GM23338 (cell line): ENCODE data around the gene TAS2R9.

Experiments used
- CREB1 ChIP-seq: fragments of 250-450 bp; sonication (Bioruptor Pico); IDR thresholded peaks from 2 replicates; pipeline ENCODE4 v1.5.0; 2020; ENCODE audit warnings: low read depth, mild to moderate bottlenecking, moderate library complexity
- EZH2 ChIP-seq: fragments of 200-600 bp; sonication (generic); IDR thresholded peaks from one replicate; pipeline ENCODE4 v1.8.0; 2017; ENCODE audit warnings: antibody characterized with exemption, mild to moderate bottlenecking, low read depth; ENCODE audit not compliant: unreplicated experiment
- POLR2AphosphoS5 ChIP-seq: IDR thresholded peaks from 2 replicates; pipeline ENCODE4 v1.6.1; 2016; ENCODE audit warnings: antibody characterized with exemption, low read depth
- STAT1 ChIP-seq: IDR thresholded peaks from one replicate; pipeline ENCODE4 v1.6.1; 2016; ENCODE audit warnings: antibody characterized with exemption; ENCODE audit not compliant: unreplicated experiment
- TF ChIP-seq, protein P1 (sequence below), 2 experiments: fragments of 200-600 bp in 1 of 2; sonication (generic) in 1 of 2; conservative IDR thresholded peaks; 2 replicates each; pipeline versions ENCODE4 v1.5.1 to v1.6.1; 2016 to 2017; ENCODE audit warnings: antibody characterized with exemption in 2 of 2, low read depth in 2 of 2, mild to moderate bottlenecking in 2 of 2, moderate library complexity in 1 of 2
- TF ChIP-seq, protein P2 (sequence below): IDR thresholded peaks from one replicate; pipeline ENCODE4 v1.6.1; 2018; ENCODE audit warnings: antibody characterized with exemption; ENCODE audit not compliant: unreplicated experiment
- TF ChIP-seq, protein P3 (sequence below): fragments of 250-450 bp; sonication (Bioruptor Pico); IDR thresholded peaks from 2 replicates; pipeline ENCODE4 v1.5.0; 2020; ENCODE audit warnings: mild to moderate bottlenecking, moderate library complexity

DNA sequence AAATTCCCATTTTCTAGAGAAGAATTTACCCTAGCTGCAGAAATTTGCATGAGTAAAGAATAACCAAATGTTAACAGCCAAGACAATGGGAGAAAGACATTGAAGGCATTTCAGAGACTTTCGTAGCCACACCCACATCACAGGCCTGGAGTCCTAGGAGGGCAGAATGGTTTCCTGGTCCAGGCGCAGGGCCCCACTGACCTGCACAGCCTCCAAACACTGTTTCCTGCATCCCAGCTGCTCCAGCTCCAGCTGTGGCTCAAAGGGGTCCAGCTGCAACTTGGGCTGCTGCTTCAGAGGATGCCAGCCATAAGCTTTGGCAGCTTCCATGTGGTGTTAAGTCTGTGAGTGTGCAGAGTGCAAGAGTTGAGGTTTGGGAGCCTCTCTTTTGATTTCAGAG is 45.8 kb upstream of the TAS2R9 start:
- TF ChIP-seq, protein P1, sequence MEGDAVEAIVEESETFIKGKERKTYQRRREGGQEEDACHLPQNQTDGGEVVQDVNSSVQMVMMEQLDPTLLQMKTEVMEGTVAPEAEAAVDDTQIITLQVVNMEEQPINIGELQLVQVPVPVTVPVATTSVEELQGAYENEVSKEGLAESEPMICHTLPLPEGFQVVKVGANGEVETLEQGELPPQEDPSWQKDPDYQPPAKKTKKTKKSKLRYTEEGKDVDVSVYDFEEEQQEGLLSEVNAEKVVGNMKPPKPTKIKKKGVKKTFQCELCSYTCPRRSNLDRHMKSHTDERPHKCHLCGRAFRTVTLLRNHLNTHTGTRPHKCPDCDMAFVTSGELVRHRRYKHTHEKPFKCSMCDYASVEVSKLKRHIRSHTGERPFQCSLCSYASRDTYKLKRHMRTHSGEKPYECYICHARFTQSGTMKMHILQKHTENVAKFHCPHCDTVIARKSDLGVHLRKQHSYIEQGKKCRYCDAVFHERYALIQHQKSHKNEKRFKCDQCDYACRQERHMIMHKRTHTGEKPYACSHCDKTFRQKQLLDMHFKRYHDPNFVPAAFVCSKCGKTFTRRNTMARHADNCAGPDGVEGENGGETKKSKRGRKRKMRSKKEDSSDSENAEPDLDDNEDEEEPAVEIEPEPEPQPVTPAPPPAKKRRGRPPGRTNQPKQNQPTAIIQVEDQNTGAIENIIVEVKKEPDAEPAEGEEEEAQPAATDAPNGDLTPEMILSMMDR (conservative IDR thresholded peaks at IDR 0.05; ENCODE audit: low read depth in 2 of 2), result no peak
- TF ChIP-seq, protein P2, sequence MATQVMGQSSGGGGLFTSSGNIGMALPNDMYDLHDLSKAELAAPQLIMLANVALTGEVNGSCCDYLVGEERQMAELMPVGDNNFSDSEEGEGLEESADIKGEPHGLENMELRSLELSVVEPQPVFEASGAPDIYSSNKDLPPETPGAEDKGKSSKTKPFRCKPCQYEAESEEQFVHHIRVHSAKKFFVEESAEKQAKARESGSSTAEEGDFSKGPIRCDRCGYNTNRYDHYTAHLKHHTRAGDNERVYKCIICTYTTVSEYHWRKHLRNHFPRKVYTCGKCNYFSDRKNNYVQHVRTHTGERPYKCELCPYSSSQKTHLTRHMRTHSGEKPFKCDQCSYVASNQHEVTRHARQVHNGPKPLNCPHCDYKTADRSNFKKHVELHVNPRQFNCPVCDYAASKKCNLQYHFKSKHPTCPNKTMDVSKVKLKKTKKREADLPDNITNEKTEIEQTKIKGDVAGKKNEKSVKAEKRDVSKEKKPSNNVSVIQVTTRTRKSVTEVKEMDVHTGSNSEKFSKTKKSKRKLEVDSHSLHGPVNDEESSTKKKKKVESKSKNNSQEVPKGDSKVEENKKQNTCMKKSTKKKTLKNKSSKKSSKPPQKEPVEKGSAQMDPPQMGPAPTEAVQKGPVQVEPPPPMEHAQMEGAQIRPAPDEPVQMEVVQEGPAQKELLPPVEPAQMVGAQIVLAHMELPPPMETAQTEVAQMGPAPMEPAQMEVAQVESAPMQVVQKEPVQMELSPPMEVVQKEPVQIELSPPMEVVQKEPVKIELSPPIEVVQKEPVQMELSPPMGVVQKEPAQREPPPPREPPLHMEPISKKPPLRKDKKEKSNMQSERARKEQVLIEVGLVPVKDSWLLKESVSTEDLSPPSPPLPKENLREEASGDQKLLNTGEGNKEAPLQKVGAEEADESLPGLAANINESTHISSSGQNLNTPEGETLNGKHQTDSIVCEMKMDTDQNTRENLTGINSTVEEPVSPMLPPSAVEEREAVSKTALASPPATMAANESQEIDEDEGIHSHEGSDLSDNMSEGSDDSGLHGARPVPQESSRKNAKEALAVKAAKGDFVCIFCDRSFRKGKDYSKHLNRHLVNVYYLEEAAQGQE, result no peak
- TF ChIP-seq POLR2AphosphoS5 (no peak), CREB1 (no peak), STAT1 (no peak), EZH2 (no peak)
- TF ChIP-seq, protein P3, sequence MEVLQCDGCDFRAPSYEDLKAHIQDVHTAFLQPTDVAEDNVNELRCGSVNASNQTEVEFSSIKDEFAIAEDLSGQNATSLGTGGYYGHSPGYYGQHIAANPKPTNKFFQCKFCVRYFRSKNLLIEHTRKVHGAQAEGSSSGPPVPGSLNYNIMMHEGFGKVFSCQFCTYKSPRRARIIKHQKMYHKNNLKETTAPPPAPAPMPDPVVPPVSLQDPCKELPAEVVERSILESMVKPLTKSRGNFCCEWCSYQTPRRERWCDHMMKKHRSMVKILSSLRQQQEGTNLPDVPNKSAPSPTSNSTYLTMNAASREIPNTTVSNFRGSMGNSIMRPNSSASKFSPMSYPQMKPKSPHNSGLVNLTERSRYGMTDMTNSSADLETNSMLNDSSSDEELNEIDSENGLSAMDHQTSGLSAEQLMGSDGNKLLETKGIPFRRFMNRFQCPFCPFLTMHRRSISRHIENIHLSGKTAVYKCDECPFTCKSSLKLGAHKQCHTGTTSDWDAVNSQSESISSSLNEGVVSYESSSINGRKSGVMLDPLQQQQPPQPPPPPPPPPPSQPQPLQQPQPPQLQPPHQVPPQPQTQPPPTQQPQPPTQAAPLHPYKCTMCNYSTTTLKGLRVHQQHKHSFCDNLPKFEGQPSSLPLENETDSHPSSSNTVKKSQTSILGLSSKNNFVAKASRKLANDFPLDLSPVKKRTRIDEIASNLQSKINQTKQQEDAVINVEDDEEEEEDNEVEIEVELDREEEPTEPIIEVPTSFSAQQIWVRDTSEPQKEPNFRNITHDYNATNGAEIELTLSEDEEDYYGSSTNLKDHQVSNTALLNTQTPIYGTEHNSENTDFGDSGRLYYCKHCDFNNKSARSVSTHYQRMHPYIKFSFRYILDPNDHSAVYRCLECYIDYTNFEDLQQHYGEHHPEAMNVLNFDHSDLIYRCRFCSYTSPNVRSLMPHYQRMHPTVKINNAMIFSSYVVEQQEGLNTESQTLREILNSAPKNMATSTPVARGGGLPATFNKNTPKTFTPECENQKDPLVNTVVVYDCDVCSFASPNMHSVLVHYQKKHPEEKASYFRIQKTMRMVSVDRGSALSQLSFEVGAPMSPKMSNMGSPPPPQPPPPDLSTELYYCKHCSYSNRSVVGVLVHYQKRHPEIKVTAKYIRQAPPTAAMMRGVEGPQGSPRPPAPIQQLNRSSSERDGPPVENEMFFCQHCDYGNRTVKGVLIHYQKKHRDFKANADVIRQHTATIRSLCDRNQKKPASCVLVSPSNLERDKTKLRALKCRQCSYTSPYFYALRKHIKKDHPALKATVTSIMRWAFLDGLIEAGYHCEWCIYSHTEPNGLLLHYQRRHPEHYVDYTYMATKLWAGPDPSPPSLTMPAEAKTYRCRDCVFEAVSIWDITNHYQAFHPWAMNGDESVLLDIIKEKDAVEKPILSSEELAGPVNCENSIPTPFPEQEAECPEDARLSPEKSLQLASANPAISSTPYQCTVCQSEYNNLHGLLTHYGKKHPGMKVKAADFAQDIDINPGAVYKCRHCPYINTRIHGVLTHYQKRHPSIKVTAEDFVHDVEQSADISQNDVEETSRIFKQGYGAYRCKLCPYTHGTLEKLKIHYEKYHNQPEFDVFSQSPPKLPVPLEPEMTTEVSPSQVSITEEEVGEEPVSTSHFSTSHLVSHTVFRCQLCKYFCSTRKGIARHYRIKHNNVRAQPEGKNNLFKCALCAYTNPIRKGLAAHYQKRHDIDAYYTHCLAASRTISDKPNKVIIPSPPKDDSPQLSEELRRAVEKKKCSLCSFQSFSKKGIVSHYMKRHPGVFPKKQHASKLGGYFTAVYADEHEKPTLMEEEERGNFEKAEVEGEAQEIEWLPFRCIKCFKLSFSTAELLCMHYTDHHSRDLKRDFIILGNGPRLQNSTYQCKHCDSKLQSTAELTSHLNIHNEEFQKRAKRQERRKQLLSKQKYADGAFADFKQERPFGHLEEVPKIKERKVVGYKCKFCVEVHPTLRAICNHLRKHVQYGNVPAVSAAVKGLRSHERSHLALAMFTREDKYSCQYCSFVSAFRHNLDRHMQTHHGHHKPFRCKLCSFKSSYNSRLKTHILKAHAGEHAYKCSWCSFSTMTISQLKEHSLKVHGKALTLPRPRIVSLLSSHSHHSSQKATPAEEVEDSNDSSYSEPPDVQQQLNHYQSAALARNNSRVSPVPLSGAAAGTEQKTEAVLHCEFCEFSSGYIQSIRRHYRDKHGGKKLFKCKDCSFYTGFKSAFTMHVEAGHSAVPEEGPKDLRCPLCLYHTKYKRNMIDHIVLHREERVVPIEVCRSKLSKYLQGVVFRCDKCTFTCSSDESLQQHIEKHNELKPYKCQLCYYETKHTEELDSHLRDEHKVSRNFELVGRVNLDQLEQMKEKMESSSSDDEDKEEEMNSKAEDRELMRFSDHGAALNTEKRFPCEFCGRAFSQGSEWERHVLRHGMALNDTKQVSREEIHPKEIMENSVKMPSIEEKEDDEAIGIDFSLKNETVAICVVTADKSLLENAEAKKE, result no peak
